ENCODE results near the gene DAPL1. TPM values are rescaled to one million over a fixed set of nuclear protein-coding genes. Genes with fewer than 3 reads are reported as not detected.

The DAPL1 gene
- total RNA-seq, 4 donors from 2014 or later, result not detected

DNA sequence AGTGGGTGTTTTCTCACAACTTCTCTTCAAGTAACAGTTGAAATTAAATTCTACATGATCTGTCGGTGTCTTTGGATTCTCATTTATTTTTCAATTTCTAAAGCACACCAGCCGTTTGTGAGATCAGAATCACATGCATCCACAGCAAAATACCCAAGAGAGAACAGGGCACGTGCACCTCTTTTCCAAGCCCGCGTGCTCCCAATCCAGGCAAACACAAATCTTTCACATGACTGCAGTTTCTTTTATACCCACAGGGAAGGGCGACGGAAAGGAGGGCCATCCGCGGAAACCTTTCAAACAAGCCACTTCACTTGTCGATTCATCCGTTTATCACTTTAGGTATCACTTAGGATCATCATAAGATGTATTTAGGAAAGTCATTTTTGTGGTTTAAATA lies 13.0 kb upstream of the DAPL1 start:
- TF ChIP-seq, protein P1, sequence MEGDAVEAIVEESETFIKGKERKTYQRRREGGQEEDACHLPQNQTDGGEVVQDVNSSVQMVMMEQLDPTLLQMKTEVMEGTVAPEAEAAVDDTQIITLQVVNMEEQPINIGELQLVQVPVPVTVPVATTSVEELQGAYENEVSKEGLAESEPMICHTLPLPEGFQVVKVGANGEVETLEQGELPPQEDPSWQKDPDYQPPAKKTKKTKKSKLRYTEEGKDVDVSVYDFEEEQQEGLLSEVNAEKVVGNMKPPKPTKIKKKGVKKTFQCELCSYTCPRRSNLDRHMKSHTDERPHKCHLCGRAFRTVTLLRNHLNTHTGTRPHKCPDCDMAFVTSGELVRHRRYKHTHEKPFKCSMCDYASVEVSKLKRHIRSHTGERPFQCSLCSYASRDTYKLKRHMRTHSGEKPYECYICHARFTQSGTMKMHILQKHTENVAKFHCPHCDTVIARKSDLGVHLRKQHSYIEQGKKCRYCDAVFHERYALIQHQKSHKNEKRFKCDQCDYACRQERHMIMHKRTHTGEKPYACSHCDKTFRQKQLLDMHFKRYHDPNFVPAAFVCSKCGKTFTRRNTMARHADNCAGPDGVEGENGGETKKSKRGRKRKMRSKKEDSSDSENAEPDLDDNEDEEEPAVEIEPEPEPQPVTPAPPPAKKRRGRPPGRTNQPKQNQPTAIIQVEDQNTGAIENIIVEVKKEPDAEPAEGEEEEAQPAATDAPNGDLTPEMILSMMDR (IDR thresholded peaks at IDR 0.05), result no peak
- TF ChIP-seq POLR2A (IDR thresholded peaks at IDR 0.05), result no peak
- no peaks in the 10 kb centered on the region for H3K27me3 ChIP-seq
- H3K4me3 ChIP-seq, result no peak overlapping the region
- no peaks in the 10 kb centered on the region for H3K9me3 ChIP-seq
- intact Hi-C loops (cut with DNase I; ENCODE audit: low total_unique reads), result no loop called here
- H3K36me3 ChIP-seq, result no peaks in the 10 kb centered on the region
- no peak overlapping the region for H3K27ac ChIP-seq
- H3K4me1 ChIP-seq, result no peaks in the 10 kb centered on the region
- DNase-seq, result no peak

GRCh38 chr2:158782616-158783015 lies 12.5 kb upstream of the DAPL1 start:
- no peak for TF ChIP-seq POLR2A (IDR thresholded peaks at IDR 0.05)
- TF ChIP-seq, protein P1 (IDR thresholded peaks at IDR 0.05), result no peak
- Histone ChIP-seq H3K27me3 (no peaks in the 10 kb centered on the region), H3K9me3 (no peaks in the 10 kb centered on the region), H3K4me1 (no peaks in the 10 kb centered on the region), H3K4me3 (no peak overlapping the region), H3K27ac (no peak overlapping the region), H3K36me3 (no peaks in the 10 kb centered on the region)
- DNase-seq, result no peak
- intact Hi-C loops (cut with DNase I; ENCODE audit: low total_unique reads), result no loop called here

DNA sequence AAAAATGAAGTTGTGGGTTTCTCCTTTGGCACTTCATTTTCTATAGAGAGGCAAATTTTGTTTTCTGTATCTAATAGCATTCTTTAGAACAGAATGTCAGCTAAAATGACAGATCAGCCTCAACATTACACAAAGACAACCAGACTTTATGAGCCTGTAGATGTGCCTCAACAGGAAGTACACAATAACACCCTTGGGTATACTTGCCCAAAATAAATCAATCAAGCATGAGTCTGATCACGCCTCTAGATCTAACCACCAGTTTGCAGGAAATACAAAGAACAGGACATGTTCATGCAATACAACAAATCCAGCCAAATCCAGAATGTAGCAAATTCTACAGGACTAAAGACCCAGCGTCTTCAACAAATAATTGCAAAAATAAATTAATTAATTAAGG lies 11.2 kb upstream of the DAPL1 start:
- TF ChIP-seq, protein P1 (IDR thresholded peaks at IDR 0.05), result no peak
- no peak for TF ChIP-seq POLR2A (IDR thresholded peaks at IDR 0.05)
- H3K9me3 ChIP-seq, result no peaks in the 10 kb centered on the region
- no peaks in the 10 kb centered on the region for H3K36me3 ChIP-seq
- H3K27ac ChIP-seq, result no peak overlapping the region
- no peak for DNase-seq
- H3K4me3 ChIP-seq, result no peak overlapping the region
- intact Hi-C loops (cut with DNase I; ENCODE audit: low total_unique reads), result no loop called here
- H3K4me1 ChIP-seq, result no peaks in the 10 kb centered on the region
- no peaks in the 10 kb centered on the region for H3K27me3 ChIP-seq

- no peak overlapping the region for H3K27ac ChIP-seq
- H3K27me3 ChIP-seq, result no peaks in the 10 kb centered on the region
- no peak for TF ChIP-seq POLR2A (IDR thresholded peaks at IDR 0.05)
- TF ChIP-seq, protein P1 (IDR thresholded peaks at IDR 0.05), result no peak
- intact Hi-C loops (cut with DNase I; ENCODE audit: low total_unique reads), result no loop called here
- no peaks in the 10 kb centered on the region for H3K9me3 ChIP-seq
- no peak for DNase-seq
- H3K36me3 ChIP-seq, result no peaks in the 10 kb centered on the region
- no peaks in the 10 kb centered on the region for H3K4me1 ChIP-seq
- H3K4me3 ChIP-seq, result no peak overlapping the region
Measured at GRCh38 chr2:158786897-158787296, 8.2 kb upstream of the DAPL1 start.

DNA sequence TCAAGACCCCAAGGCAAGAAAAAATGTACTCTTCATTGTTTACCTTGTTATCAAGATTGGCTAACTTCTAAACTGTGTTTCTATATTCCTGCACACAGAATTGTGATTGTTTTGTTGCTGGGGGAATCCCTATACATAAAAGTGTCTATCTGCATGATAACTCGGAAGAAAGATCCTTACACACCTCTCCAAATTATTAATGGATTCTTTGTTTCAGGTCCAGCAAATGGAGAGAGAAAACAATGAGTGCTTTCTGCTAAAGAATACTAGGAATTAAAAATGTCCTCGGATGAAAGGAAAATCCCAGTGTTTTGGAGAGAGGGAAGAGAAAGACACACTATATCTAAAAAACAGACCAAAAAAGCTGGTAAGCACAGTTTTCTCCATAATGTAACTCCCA lies 6.2 kb upstream of the DAPL1 start:
- Histone ChIP-seq H3K27ac (no peak overlapping the region), H3K4me3 (no peak overlapping the region), H3K27me3 (no peaks in the 10 kb centered on the region), H3K36me3 (no peaks in the 10 kb centered on the region), H3K4me1 (no peaks in the 10 kb centered on the region), H3K9me3 (no peaks in the 10 kb centered on the region)
- intact Hi-C loops (cut with DNase I; ENCODE audit: low total_unique reads), result no loop called here
- no peak for DNase-seq
- TF ChIP-seq, protein P1 (IDR thresholded peaks at IDR 0.05), result no peak
- no peak for TF ChIP-seq POLR2A (IDR thresholded peaks at IDR 0.05)
